Activated T-cell treated with anti-CD3 and anti-CD28 coated beads, Interleukin-2, amount 50 U/mL, for 24 hours (primary cell): ENCODE data around the gene TRIM22.

Source experiments
- DNase-seq: peaks from one replicate; pipeline ENCODE4 v3.0.0-alpha.2; 2020
- H3K27ac Mint-ChIP-seq: 2 replicates; pipeline ENCODE4 v1.8.0; 2020; ENCODE audit warnings: mild to moderate bottlenecking, mixed read lengths
- H3K27me3 Mint-ChIP-seq: 2 replicates; pipeline ENCODE4 v1.8.0; 2020; ENCODE audit warnings: mixed read lengths
- H3K36me3 Mint-ChIP-seq: 2 replicates; pipeline ENCODE4 v1.8.0; 2020; ENCODE audit warnings: low read depth, mixed read lengths
- H3K4me1 Mint-ChIP-seq: 2 replicates; pipeline ENCODE4 v1.8.0; 2020; ENCODE audit warnings: low read depth, mixed read lengths
- H3K4me3 Mint-ChIP-seq: 2 replicates; pipeline ENCODE4 v1.8.0; 2020; ENCODE audit warnings: mild to moderate bottlenecking, moderate library complexity, mixed read lengths
- H3K9me3 Mint-ChIP-seq: 2 replicates; pipeline ENCODE4 v1.8.0; 2020; ENCODE audit warnings: mixed read lengths

Gene TRIM22

DNA sequence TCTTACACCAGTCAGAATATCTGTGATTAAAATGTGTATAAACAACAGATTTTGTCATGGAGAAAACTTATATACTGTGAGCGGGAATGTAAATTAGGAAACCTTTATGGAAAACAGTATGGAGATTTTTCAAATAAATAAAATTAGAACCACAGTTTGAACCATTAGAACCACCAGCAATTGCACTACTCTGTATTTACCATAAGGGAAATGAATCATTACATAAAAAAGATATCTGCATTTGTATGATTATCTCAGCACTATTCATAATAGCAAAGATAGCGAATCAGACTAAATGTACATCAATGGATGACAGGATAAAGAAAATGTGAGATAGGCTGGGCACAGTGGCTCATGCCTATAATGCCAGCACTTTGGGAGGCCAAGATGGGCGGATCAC lies 57.0 kb downstream of the TRIM22 start:
- Mint-ChIP-seq H3K36me3 (no peaks in the 10 kb centered on the region), H3K4me3 (no peak overlapping the region), H3K4me1 (no peaks in the 10 kb centered on the region), H3K27ac (no peak overlapping the region), H3K27me3 (no peaks in the 10 kb centered on the region), H3K9me3 (peaks cover 24% of the 10 kb centered on the region)
- no peak for DNase-seq

DNA sequence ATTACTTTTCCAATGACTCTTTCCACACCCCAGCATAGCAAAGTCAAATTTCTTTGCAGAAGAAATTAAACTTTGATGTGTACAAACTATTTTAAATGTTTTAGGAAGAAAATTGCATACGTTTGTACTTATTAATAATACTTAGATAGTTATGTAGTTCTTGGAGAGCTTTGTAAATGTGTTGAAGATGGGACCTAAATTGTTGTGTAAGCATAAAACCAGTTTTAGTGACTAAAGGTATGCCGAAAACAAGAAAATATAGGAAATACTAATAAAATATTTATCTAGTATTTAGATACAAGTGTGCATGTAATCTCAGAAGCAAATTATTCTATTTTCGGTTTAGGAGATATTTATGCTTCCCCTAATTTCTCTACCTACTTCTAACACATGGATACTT lies 60.2 kb downstream of the TRIM22 start:
- Mint-ChIP-seq H3K36me3 (no peaks in the 10 kb centered on the region), H3K27me3 (no peaks in the 10 kb centered on the region), H3K4me3 (no peak overlapping the region), H3K9me3 (peaks cover 4% of the 10 kb centered on the region), H3K4me1 (no peaks in the 10 kb centered on the region), H3K27ac (no peak overlapping the region)
- no peak for DNase-seq

DNA sequence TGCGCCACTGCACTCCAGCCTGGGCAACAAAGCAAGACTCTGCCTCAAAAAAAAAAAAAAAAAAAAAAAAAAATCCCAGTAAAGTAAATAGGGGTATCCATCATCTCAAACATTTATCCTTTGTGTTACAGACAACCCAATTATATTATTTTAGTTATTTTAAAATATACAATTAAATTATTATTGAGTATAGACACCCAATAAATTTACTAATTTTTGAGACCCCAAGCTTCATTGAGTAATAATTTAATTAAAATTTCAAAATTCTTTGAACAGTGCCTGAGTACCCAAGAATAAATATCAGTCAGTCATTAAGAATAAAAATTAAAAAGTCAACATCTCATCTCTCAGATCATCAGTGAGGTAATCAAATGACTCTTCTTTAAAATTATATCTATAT lies 64.4 kb downstream of the TRIM22 start, which contains the start of gene OR52N4:
OR52N4 (plus strand) TSS at position 301 of the 400 bp plus-strand sequence. CDS start 498 bp downstream, outside the sequence.
- H3K27me3 Mint-ChIP-seq, result no peaks in the 10 kb centered on the region
- H3K4me1 Mint-ChIP-seq, result no peaks in the 10 kb centered on the region
- no peak within 1 kb of the TSS for H3K4me3 Mint-ChIP-seq
- H3K36me3 Mint-ChIP-seq, result no peaks in the 10 kb centered on the region
- no peak for DNase-seq
- no peaks in the 10 kb centered on the region for H3K9me3 Mint-ChIP-seq
- no peak within 1 kb of the TSS for H3K27ac Mint-ChIP-seq
